Heart left ventricle (tissue), 16 donors: ENCODE data around the gene SEMA6A. TPM values are rescaled to one million over a fixed set of nuclear protein-coding genes. Genes with fewer than 3 reads are reported as not detected.

Experiments
- ATAC-seq, 4 donors: fragments of 200-7000 bp; cut with Tn5 transposase; one replicate each; pipeline ENCODE4 v1.9.1; 2020 to 2022; ENCODE audit warnings: moderate library complexity in 4 of 4, mild to moderate bottlenecking in 3 of 4, moderate number of reproducible peaks in 1 of 4
- DNase-seq, 5 donors: peaks; one replicate each; pipeline ENCODE4 v3.0.0-alpha.2; 2020
- H3K27ac ChIP-seq, 12 donors: fragments of 200-600 bp; sonication (generic) in 4 of 12; one replicate each; pipeline versions ENCODE4 v1.5.0 to v1.8.0; 2016 to 2022; ENCODE audit warnings: mild to moderate bottlenecking in 2 of 12
- H3K27me3 ChIP-seq, 9 donors: fragments of 200-600 bp; sonication (generic) in 2 of 9; one replicate each; pipeline versions ENCODE4 v1.5.1 to v1.8.0; 2016 to 2022; ENCODE audit warnings: mild to moderate bottlenecking in 3 of 9
- H3K36me3 ChIP-seq, 9 donors: fragments of 200-600 bp; sonication (generic) in 2 of 9; one replicate each; pipeline versions ENCODE4 v1.5.0 to v1.8.0; 2018 to 2022; ENCODE audit warnings: mild to moderate bottlenecking in 2 of 9
- H3K4me1 ChIP-seq, 12 donors: fragments of 200-600 bp; sonication (generic) in 4 of 12; one replicate each; pipeline versions ENCODE4 v1.5.0 to v1.8.0; 2016 to 2022; ENCODE audit warnings: mild to moderate bottlenecking in 3 of 12
- H3K4me3 ChIP-seq, 12 donors: fragments of 200-600 bp; sonication (generic) in 4 of 12; one replicate each; pipeline versions ENCODE4 v1.5.0 to v1.8.0; 2017 to 2022; ENCODE audit warnings: mild to moderate bottlenecking in 9 of 12, moderate library complexity in 4 of 12
- H3K9me3 ChIP-seq, 12 donors: fragments of 200-600 bp; sonication (generic) in 4 of 12; one replicate each; pipeline versions ENCODE4 v1.5.0 to v1.8.0; 2016 to 2022; ENCODE audit warnings: mild to moderate bottlenecking in 1 of 12
- CTCF ChIP-seq, 12 donors: fragments of 200-600 bp; sonication (generic) in 4 of 12; IDR thresholded peaks; one replicate each; pipeline versions ENCODE4 v1.5.0 to v1.8.0; 2018 to 2022; ENCODE audit warnings: antibody characterized with exemption in 12 of 12, mild to moderate bottlenecking in 5 of 12
- POLR2A ChIP-seq, 2 donors: fragments of 450-650 bp; IDR thresholded peaks; one replicate each; pipeline ENCODE4 v1.6.1; 2017; ENCODE audit warnings: antibody characterized with exemption in 2 of 2, mild to moderate bottlenecking in 2 of 2, moderate library complexity in 2 of 2
- whole genome bisulfite sequencing, 4 donors: extraction: QIAGEN DNeasy Blood & Tissue Kit in 2 of 4; methylation state at CpG; one replicate each; pipeline versions ENCODE4 v1.1.5 to v1.1.7; 2013 to 2018; 5-methylcytosine and 5-hydroxymethylcytosine counted together
- intact Hi-C, 10 donors: fragments of 100-400 bp; cut with DNase I; formaldehyde crosslinking; loops; one replicate each; pipeline versions ENCODE4 v1.11.1 to v1.14.2; 2022
- polyA plus RNA-seq, 2 donors: library from polyadenylated mRNA; stranded (reverse); fragments of 200-250 nt; gene quantifications; one replicate each; pipeline ENCODE4 v1.2.3, GENCODE V29; 2013
- total RNA-seq, 9 donors: library from RNA; depleted of rRNA in 2 of 9; stranded (reverse); fragments of >200 nt in 2 of 9; fragmentation: NEBNext Ultra II Directional in 3 of 9; extraction: Animal tissue kit (Norgen Biotek cat#: 25700) in 3 of 9; gene quantifications; one replicate each; pipeline versions ENCODE4 v1.1.0 to v1.2.4, GENCODE V29; 2016 to 2023
- donor health status: ischemic (EF 13 %, LVEDD 7.1; RV severe dilation, severe dysfunction).
- donor health status: healthy with polysubstance abuse.
- donor health status: DM: no; HTN: yes; CAD: no.
- donor health status: DM: no; HTN: no; CAD: no.
- donor health status: ischemic (EF 25% LVEDD 6.9; RV normal size, moderate dysfunction).
- donor health status: ischemic (EF 25% LVEDD 5.7; RV mildly dilated, moderate dysfunction).
- donor health status: healthy.
- donor health status: DM: yes; HTN: yes; CAD: no.
- donor health status: ischemic (EF 35%, LVEDD 5.7; RV mildly dilated, moderate dysfunction).
- donor health status: nonischemic (EF 11% LVEDD 7.7; RV severe dilation, severe dysfunction).
- donor health status: DM: yes; HTN: yes; CAD: no.
- donor health status: PGD.
- donor health status: ischemic (EF 29% LVEDD 5.4; RV normal size, mild dysfunction).
- donor health status: nonischemic (EF 23%, LVEDD 6.1; RV moderate dilation, normal function).

The SEMA6A gene
- total and polyA plus RNA-seq, 11 donors: 2.2 to 12.7 (median 6.3) TPM

- H3K4me3 ChIP-seq: no peak overlapping the region
- H3K4me1 ChIP-seq: peaks cover 0 to 31% (median 15%) of the 10 kb centered on the region in 12 donors
- intact Hi-C loops: no loop called here
- H3K27me3 ChIP-seq: no peaks in the 10 kb centered on the region
- no peak for TF ChIP-seq POLR2A (IDR thresholded peaks at IDR 0.05)
- no peak for TF ChIP-seq CTCF (IDR thresholded peaks at IDR 0.05)
- no peaks in the 10 kb centered on the region for H3K9me3 ChIP-seq
- ATAC-seq (no peak), DNase-seq (no peak)
- H3K27ac ChIP-seq: no peak overlapping the region
- H3K36me3 ChIP-seq: peaks cover 0 to 24% (median 8%) of the 10 kb centered on the region in 9 donors
- WGBS, 4 donors: 84 to 89% (median 87%) methylated on average over 3 of the region's 3 CpGs
Measured at GRCh38 chr5:116451905-116452450, 122.6 kb downstream of the SEMA6A start.

- WGBS, 4 donors: 93 to 97% (median 96%) methylated on average over 3 of the region's 3 CpGs
- peaks cover 0 to 32% (median 13%) of the 10 kb centered on the region in 9 donors for H3K36me3 ChIP-seq
Measured at GRCh38 chr5:116451066-116451465, 123.6 kb downstream of the SEMA6A start.

GRCh38 chr5:116449458-116449857, 125.2 kb downstream of the SEMA6A start:
- Histone ChIP-seq H3K9me3 (no peaks in the 10 kb centered on the region), H3K4me3 (no peak overlapping the region), H3K27ac (no peak overlapping the region), H3K36me3 (peaks cover 0 to 37% (median 17%) of the 10 kb centered on the region in 9 donors), H3K4me1 (peaks cover 0 to 17% (median 8%) of the 10 kb centered on the region in 12 donors), H3K27me3 (no peaks in the 10 kb centered on the region)
- DNase-seq: no peak
- no peak for ATAC-seq
- intact Hi-C loops: no loop called here
- WGBS, 4 donors: 77 to 97% (median 80%) methylated on average over 3 of the region's 3 CpGs
- TF ChIP-seq POLR2A (IDR thresholded peaks at IDR 0.05) (no peak), CTCF (IDR thresholded peaks at IDR 0.05) (no peak)

More at GRCh38 chr5:116451066-116451465, 123.6 kb downstream of the SEMA6A start:
- Histone ChIP-seq H3K27ac (no peak overlapping the region), H3K4me1 (peaks cover 0 to 31% (median 15%) of the 10 kb centered on the region in 12 donors), H3K27me3 (no peaks in the 10 kb centered on the region), H3K9me3 (no peaks in the 10 kb centered on the region), H3K4me3 (no peak overlapping the region)
- ATAC-seq (no peak), DNase-seq (no peak)
- intact Hi-C loops: no loop called here
- TF ChIP-seq POLR2A (IDR thresholded peaks at IDR 0.05) (no peak), CTCF (IDR thresholded peaks at IDR 0.05) (no peak)

- no peak for ATAC-seq
- 75 to 92% (median 85%) methylated on average over 5 of the region's 5 CpGs for WGBS, 4 donors
- intact Hi-C loops: no loop called here
- no peak overlapping the region for H3K4me3 ChIP-seq
- no peak overlapping the region for H3K27ac ChIP-seq
- peaks cover 0 to 37% (median 17%) of the 10 kb centered on the region in 9 donors for H3K36me3 ChIP-seq
- H3K9me3 ChIP-seq: no peaks in the 10 kb centered on the region
- DNase-seq: no peak
- H3K4me1 ChIP-seq: peaks cover 0 to 12% (median 3%) of the 10 kb centered on the region in 12 donors
- no peak for TF ChIP-seq POLR2A (IDR thresholded peaks at IDR 0.05)
- TF ChIP-seq CTCF (IDR thresholded peaks at IDR 0.05): no peak
- H3K27me3 ChIP-seq: no peaks in the 10 kb centered on the region
Measured at GRCh38 chr5:116448870-116449427, 125.7 kb downstream of the SEMA6A start.
